Myocyte (in vitro differentiated cells): Measurements from ENCODE around the gene SYCE1. TPM values are rescaled to one million over a fixed set of nuclear protein-coding genes. Genes with fewer than 3 reads are reported as not detected.
A peak's percentile ranks its signal among the peaks of the same experiment; 100 is the strongest.
"Not testable (repeated sequence)": the region's sequence is repeated elsewhere in the genome, so short reads cannot be mapped to it uniquely, and the experiment has no call there.

Source experiments
- DNase-seq: peaks from one replicate; pipeline ENCODE4 v3.0.0-alpha.2; 2012; ENCODE audit warnings: low read depth
- polyA plus RNA-seq: library from polyadenylated mRNA; unstranded; fragments of >200 nt; gene quantifications from one replicate; pipeline ENCODE4 v1.2.1, GENCODE V29; 2012; ENCODE audit warnings: missing spikeins
- total RNA-seq: library from RNA; depleted of rRNA; stranded (reverse); fragments of >200 nt; gene quantifications from 2 replicates; pipeline ENCODE4 v1.2.3, GENCODE V29; 2014

The SYCE1 gene, protein sequence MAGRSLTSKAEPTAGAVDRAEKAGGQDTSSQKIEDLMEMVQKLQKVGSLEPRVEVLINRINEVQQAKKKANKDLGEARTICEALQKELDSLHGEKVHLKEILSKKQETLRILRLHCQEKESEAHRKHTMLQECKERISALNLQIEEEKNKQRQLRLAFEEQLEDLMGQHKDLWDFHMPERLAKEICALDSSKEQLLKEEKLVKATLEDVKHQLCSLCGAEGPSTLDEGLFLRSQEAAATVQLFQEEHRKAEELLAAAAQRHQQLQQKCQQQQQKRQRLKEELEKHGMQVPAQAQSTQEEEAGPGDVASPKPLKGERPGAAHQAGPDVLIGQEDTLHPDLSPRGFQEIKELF
- total RNA-seq = not detected in 2 replicates
- polyA plus RNA-seq = 0.10 TPM

DNA sequence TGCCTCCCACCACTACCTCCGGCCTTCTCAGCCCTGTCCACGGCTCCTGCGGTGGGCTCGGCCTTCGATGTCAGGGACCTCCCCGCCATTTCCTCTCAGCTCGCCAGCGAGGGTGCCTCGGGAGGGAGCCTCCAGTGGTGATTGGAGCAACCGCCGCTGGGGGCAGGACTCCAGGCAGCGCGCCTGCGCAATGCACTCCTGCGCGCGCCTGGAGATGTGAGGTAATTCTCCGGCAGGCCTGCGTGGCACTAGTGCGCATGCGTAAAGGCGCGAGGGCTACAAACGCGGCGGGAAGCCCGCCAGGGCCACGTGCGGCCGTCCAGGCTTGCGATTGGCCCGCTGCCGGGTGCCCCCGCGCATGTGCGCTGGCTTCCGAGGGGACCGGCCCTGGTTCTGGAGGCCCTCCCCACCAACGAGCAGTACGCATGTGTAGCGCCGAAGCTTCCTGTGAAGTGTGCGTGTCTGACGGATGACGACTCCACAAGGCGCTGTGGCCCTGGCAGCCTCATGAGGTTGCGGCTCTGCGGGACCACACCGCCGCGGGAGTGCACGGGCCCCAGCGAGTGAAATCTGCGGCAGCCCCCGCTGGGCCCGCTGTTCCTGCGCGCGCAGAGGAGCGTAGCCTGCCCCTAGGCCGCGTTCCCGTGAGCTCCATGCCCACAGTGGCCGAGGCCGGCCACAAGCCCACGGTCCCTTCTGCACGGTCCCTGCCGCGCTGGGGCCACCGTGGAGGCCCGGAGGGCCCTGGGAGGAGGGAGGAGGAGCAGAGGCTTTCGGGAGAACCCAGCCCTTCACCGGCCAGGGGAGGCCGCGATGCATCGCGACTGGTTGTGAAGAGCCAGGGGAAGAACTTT lies at the start of gene SYCE1:
SYCE1 (minus strand) TSS at position 143 of the 854 bp plus-strand sequence; CDS start at position 89, 54 bp downstream.
- DNase-seq = no peak

DNA sequence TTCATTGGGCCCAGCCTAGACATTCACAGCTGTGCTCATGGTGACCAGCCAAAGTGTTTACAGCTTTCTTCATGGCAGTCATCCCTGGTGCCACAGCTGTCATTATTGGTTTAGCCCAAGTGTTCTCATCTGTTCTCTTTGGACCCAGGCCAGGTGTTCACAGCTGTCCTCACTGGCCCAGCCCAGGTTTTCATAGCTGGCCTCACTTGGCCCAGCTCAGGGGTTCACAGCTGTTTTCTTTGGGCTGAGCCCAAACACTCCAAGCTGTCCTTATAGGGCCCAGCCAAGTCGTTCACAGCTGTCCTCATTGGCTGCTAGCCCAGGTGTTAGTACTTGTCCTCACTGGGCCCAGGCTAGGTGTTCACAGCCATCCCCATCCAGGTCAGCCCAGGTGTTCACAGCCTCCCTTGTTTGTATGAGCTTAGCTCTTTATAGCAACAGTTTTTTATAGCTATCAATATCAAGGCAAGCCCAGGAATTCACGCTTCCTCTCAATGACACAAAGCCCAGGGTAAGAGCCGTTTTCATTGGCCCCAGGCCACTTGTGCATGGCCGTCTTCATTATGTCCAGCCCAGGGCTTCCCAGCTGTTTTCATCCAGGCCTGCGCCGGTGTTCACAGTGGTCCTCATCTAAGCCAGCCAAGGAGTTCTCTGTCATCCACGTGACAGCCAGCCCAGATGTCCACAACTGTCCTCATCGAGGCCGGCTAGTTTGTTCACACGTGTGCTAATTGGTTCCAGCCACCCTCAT lies 49.6 kb upstream of the SYCE1 start:
- DNase-seq = peak; percentile 78

DNA sequence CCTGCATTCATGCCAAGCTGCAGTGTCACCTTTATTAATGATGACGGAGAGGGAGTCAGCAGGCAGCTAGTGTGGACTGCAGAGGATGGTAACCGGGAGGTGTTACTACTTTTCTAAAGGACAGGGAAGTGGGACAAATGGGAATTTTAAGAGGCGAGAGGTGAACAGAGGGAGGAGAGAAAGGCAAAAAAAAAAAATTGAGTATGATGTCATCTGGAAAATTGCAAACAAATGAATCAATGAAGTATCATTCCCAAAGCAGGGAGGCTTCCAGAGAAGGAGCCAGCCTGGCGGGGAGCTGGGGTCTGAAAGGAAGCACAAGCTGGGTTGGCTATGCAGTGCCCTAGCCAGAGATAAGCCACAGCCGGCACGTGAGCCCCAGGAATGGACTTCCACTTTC lies 48.3 kb upstream of the SYCE1 start:
- DNase-seq = no peak

DNA sequence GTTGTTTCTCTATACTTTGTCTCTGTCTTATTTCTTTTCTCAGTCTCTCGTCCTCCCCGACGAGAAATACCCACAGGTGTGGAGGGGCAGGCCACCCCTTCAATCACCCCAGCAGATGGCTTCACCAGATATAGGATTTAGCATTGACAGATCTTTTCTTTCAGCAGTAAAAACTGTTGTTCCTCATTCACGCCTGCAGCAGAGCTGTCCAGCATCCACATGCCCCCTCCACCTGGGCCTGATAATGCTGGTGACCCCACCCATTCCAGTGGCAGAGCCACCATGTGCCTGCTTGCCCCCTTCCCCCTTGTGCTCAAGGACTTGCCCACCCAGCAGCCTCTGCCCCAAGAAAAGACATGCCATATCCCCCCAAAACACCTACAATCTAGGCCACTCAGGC lies 45.7 kb upstream of the SYCE1 start:
- no peak for DNase-seq

DNA sequence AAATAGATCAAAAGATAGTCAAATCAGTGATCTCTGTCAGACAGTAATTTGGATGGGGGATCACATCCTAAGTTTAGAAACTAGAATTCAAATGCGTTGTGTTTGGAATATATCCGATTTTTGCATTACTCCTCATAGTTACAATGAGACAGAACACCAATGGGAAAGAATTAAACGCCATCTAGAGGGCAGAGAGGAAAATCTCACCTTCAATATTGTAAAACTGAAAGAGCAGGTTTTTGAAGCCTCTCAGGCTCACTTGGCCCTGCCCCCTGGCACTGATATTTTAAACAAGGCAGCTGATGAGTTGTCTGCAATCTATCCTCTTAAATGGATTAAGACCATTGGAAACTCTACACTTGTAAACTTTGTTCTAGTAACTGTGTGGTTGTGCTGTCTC lies 43.5 kb upstream of the SYCE1 start:
- DNase-seq = peak; percentile 37

DNA sequence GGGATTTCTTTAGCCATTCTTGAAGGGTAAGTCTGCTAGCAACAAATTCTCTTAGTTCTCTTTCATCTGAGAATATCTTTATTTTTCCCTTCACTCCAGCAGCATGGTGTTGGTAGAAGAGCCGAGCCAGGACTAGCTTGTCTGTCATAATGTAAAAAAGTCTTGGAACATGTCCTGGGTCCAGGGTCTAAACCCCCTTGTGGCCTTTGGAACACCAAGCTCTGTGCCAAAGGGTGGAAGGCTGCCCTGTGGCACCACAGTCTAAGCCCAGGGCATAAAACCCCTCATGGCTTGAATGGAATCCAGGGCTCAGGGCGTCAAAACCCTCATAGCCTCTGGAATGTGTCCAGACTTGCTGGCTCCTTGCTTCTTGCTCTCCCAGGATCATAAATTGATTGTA lies 38.1 kb upstream of the SYCE1 start:
- DNase-seq = not testable (repeated sequence)

DNA sequence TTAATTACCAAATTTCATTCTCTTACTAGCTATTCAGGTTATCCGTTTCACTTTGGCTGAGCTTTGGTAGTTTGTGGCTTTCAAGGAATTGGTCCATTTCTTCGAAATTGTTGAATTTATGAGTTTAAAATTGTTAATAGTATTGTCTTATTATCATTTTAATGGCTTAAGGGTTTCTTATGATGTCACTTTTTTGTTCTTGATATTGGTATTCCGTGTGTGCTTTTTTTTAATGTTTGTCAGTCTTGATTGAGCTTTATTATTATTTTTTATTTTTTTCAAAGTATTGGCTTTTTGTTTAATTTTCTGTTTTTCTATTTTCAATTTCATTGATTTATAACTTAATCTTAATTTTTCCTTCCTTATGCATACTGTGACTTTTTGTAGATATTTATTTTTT lies 35.3 kb upstream of the SYCE1 start:
- DNase-seq = no peak

DNA sequence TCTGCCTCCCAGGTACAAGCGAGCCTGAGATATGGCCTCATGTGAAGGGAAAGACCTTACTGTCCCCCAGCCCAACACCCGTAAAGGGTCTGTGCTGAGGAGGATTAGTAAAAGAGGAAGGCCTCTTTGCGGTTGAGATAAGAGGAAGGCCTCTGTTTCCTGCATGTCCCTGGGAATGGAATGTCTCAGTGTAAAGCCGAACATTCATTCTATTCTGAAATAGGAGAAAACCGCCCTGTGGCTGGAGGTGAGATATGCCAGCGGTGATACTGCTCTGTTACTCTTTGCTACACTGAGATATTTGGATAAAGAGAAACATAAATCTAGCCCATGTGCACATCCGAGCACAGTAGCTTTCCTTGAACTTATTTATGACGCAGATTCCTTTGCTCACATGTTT lies 34.5 kb upstream of the SYCE1 start:
- not testable (repeated sequence) for DNase-seq

DNA sequence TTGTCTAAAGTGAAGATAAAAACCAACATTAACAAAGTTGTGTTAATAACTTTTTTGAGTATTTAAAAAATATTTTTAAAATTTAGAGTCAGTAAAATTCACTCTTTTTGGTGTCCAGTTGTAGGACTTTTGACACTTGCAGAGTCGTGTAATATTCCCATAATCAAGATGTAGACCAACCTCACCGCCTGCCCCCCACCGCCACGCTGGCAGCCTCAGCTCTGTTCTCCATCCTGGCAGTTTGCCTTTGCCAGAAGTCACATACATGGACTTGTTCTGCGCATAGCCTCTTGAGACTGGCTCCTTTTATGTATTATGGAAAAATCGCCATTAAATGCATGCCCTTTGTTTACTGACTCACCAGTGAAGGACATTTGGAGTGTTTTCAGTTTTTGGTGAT lies 27.3 kb upstream of the SYCE1 start:
- no peak for DNase-seq

DNA sequence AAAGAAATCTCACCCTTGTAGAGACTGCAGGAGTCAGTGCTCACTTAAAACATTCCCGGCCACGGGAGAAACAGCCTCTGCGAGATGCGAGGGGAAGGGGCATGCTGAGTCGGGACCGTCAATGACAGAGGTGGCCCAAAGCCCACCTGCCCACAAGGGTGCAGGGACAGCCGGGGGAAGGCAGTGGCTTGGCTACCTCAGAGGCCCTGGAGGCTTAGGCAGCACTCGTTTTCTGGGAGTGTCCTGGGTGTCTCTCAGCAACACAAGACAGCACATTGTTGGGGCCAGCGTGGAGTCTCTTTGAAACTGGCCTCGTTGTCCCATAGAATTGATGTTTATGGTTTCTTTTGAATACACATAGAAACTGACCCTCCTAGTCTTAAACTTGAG lies 25.6 kb upstream of the SYCE1 start:
- no peak for DNase-seq

DNA sequence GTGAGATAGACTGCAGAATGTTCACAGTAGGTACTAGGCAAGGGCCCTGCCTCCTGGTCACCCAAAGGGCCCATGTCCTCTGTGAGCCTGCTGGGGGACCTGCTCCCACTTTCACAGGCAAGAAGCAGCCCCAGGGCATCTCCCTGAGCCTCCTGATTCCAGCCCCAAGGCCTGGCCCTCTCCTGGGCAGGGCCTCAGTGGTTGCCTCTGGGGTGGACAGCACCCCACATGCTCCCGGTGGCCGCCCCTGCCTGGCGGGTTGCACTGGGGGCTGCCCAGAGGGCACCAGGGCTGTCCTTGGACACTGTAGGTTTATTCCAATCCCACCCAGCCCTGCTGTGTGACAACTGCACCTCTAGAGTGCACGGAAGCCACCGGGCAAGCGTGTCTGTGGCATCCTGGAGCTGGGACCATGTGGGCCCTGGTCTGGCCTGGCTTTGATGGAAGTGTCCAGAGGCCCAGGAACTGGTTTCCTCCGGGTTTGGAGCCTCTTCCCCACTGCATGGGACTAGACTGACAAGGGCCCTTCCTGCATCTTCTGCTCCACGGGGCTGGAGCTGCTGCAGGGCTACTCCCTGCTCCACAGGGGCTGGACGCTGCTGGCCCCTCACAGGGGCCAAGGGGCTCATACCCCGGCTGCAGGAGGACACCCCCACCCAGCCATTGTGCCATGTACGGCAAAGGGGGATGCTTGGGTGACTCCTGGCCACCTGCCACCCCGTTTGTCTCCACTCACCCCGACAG lies 25.0 kb upstream of the SYCE1 start:
- DNase-seq = no peak

DNA sequence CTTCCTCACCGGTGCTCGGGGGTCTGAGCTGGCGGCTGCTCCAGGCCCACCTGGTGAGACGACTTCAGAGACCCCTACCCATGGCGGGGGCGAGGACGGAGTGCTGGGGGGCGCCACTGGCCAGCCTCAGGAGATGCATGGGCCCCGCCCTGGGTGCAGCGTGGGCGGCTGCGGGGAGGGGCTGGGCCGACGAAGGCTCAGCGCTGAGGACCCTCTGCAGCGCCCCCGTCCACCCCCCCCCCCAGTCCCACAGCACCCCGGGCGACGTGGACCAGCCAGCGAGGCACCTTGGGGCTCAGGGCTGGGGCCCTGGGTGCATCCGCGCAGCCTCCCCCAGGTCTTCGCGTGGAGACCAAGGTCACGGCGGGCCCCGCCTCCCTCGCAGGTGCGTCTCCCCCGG lies 11.7 kb upstream of the SYCE1 start:
- DNase-seq = not testable (repeated sequence)

DNA sequence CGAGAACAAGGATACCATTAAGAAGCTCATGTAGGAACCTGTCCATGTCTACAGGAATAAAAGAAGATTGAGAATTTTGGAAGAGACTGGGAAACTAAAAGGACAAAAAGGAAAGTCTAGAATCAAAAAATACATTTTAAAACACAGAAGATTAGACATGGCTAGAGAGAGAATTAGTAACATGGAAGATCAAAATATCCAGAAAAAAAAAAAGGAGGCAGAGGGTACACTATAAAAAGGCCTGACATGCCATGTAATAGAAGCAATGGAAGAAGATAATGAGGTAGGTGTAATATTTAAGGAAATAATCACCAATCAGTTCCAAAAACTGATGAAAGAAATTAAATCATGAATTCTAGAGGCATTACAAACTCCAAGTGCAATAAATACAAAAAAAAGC lies 8.1 kb upstream of the SYCE1 start:
- DNase-seq = not testable (repeated sequence)

DNA sequence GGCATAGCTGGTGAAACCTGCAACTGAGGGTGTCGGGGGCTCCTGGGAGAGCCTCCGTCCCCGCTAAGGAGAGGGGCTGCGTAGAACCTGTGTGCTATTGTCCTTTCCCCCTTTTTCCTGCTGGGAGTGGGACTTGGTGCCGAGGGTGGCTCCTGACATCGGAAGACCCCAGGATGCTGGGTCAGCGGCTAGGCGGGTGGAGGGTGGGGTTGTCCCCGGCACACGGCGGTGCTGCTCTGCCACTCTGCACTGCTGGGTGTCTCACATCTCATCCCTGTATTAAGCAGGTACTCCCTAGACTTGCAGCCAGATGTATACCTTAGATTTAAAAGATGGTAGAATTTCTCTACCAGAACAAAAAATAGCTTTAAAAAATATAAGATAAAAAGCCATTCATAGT lies 6.7 kb upstream of the SYCE1 start:
- not testable (repeated sequence) for DNase-seq

DNA sequence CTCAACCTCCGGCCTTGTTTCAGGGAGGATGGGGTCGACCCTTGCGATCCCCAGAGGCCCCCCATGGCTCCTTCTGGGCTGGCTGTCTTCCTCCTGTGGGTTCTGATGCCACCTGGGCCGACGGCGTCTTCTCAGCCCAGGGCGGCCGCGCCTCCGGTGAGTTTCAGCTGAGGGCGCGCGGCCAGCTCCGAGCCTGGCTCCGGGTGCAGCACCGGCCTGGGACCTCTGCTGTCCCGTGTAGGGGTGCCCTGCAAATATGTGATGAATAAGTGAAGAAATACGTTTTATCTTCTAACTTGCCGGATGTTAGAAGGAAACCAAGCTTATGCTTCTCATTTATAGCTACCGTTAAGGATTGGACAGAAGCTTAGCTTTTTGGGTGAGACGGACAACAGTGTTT lies 4.4 kb upstream of the SYCE1 start:
- not testable (repeated sequence) for DNase-seq

DNA sequence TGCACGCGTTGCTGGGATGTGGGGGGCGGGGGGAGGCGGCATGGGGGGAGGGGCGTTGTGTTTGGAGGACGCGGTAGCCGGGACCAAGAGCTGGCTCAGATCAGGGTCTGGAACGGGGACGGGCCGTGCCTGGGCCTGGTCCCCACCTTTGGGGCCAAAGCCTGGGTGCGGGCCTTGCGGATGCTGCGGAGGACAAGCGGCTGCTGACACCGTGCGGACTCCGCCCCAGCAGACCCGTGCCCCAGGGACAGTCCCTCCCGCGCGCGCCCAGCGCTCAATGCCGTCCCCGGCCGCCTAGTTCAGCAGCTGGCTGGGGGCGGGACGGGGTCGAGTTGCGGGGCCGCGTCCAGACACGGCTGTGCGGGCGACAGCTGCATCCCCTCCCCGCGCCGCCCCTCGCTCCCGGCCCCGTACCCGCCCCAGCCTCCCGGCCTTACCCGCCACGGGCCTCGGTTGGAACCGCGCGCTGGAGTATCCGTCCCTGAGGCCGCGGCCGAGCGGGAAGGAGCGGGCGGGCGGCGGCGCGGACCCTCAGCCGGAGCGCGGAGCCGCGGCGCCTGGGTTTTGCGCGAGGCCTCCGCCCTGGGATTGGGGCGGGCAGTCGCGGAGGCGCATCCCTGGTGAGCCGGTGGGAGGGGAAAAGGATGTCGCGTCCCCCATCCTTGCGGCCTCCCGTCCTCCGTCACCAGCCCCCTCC lies 3.6 kb upstream of the SYCE1 start:
- DNase-seq = not testable (repeated sequence)

DNA sequence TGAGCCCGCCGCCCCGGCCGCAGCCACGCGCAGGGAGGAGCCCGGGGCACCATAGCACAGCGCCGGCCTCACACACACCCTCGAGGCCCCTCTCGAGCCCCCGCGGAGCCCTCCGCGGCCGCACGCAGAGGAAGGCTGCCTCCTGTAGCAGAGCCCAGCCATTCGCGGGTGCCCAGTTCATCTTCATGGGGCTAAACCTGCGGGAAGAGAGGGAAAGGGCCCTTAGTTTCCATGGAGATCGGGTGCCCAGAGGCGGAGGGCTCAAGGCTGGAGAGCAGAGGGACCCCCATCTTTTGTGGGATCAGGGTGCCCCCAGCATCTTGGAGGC lies 2.9 kb upstream of the SYCE1 start:
- DNase-seq = no peak

DNA sequence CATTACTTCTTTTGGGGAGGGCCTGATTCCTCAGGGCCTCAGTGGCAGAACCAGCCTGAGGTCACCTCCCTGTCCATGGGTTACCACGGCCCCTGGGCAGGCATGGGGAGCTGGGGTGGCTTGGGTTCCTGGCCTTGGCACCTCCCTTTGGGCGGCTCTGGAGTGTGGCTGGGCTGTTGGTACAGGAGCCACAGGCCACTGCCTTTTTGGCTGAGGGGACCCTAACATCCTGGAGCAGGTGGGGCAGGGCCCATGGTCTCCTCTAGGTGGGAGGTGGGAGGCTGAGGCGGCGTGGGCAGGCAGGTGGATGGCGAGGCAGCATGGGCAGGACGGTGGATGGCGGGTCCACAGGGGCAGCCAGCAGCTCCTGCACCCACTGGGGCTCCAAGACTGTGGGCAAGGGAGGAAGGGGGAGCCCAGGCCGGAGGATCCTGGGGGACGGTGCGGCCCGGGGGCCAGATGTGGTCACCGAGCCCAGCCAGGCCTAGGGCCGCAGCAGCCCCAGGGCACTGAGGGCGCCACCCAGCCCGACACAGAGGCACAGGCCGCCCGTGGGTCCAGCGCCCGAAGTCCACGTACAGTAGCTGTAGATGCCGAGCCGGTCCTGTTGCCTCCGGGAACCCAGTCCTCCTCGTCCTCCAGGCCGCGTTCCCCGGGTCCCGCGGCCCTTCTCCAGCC lies 2.4 kb upstream of the SYCE1 start:
- DNase-seq = no peak

DNA sequence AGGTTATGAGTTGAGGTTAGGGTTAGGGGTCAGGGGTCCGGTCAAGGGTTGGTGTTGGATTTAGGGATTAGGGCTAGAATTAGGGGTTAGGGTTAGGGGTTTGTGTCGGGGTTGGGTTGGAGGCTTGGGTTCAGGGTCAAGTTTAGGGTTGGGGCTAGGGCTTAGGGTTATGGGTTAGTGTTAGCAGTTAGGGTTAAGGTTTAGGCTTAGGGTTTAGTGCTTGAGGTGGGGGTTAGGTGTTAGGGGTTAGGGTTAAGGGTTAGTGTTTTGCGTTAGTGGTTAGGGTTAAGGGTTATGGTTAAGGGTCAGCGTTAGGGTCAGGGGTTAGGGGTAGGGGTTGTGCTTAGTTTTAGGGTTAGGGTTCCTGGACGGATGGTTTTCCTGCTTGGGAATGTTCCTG lies 1.7 kb upstream of the SYCE1 start:
- DNase-seq = no peak

DNA sequence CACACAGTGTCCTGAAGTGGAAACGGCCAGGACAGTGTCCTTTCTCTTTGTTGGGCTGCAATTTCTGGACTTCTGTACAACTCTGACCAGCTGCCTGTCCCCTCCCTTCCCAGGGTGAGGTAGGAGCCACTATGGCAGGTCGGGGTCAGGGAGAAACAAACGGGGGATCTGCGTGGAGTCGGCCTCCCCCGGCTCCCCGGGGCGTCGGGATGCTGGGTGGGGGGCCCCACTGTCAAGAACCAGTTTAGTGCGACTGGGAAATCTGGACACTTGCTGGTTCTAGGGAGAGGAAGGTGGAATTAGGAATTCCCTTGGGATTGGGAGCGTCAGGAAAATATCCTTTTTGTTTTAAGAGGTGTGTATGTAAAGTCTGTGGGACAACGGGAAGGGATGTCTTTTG lies 567 bp downstream of the SYCE1 start:
- DNase-seq = no peak
